ENCODE results near the gene RPUSD1.

The RPUSD1 gene

DNA sequence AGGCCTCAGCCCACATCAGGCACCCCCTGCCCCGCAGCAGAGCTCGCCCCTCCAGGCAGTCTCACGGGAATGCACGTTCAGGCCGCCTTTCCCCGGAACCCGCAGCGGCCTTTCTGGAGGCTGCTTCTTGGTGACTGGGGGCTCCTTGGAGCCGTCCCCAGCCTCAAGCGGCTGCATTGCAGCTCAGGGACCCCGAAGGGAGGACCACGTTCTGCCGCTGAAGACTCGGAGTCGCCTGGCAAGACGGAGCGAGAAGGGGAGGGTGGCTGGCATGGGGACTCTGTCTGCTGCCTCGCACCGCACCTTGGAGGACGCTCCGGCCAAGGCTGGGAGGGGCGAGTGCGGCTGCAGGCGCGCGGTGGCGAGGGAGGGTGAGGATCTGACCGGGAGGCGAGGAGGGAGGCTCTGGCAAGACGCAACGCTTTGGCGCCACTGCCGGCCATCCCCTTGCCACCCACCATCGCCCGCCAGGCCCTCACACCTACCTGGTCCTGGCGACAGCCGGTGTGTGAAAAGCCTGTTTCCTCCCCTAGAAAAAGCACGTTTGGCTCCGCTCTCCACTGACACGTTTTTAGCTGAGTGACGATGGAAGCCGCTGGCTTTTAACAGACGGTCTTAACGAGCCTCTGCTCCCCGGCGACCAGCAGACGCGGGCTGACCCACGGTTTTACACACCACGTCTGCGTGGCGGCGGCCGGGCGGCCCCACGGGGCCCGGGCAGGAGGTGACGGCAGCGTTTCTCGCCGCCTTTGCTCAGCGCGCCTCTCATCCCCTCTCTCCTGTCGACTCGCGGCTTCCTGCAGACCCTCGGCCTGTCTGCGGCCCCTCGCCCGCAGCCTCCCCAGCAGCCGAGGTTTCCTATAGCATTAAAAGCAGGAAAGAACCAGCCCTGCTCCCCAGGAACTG, 29.1 kb upstream of the RPUSD1 start:
- Histone ChIP-seq H3K36me3 (ENCODE audit: insufficient read depth) (no peaks in the 10 kb centered on the region), H3K4me2 (no peak overlapping the region), H3K27ac (no peak overlapping the region), H2AFZ (ENCODE audit: low read depth) (no peak overlapping the region), H3K79me2 (ENCODE audit: insufficient read depth, low read depth) (no peaks in the 10 kb centered on the region), H4K20me1 (ENCODE audit: insufficient read depth) (no peaks in the 10 kb centered on the region), H3K9ac (no peak overlapping the region), H3K4me1 (ENCODE audit: low read depth, poor library complexity, severe bottlenecking) (no peaks in the 10 kb centered on the region), H3K4me3 (IDR thresholded peaks at IDR 0.05; ENCODE audit: insufficient read depth, low read depth, low read length) (no peak overlapping the region), H3K27me3 (ENCODE audit: insufficient read depth, low read depth) (peaks cover 95% of the 10 kb centered on the region)
- TF ChIP-seq, protein P1, sequence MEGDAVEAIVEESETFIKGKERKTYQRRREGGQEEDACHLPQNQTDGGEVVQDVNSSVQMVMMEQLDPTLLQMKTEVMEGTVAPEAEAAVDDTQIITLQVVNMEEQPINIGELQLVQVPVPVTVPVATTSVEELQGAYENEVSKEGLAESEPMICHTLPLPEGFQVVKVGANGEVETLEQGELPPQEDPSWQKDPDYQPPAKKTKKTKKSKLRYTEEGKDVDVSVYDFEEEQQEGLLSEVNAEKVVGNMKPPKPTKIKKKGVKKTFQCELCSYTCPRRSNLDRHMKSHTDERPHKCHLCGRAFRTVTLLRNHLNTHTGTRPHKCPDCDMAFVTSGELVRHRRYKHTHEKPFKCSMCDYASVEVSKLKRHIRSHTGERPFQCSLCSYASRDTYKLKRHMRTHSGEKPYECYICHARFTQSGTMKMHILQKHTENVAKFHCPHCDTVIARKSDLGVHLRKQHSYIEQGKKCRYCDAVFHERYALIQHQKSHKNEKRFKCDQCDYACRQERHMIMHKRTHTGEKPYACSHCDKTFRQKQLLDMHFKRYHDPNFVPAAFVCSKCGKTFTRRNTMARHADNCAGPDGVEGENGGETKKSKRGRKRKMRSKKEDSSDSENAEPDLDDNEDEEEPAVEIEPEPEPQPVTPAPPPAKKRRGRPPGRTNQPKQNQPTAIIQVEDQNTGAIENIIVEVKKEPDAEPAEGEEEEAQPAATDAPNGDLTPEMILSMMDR (conservative IDR thresholded peaks at IDR 0.05; ENCODE audit: low read depth, low read length), result no peak

GRCh38 chr16:815861-816260, 27.7 kb upstream of the RPUSD1 start:
- H3K4me1 ChIP-seq (ENCODE audit: low read depth, poor library complexity, severe bottlenecking), result no peaks in the 10 kb centered on the region
- peaks cover 97% of the 10 kb centered on the region for H3K27me3 ChIP-seq (ENCODE audit: insufficient read depth, low read depth)
- TF ChIP-seq, protein P1 (conservative IDR thresholded peaks at IDR 0.05; ENCODE audit: low read depth, low read length), result no peak
- no peaks in the 10 kb centered on the region for H4K20me1 ChIP-seq (ENCODE audit: insufficient read depth)
- H3K9ac ChIP-seq, result no peak overlapping the region
- H3K36me3 ChIP-seq (ENCODE audit: insufficient read depth), result no peaks in the 10 kb centered on the region
- no peak overlapping the region for H3K4me3 ChIP-seq (IDR thresholded peaks at IDR 0.05; ENCODE audit: insufficient read depth, low read depth, low read length)
- H3K4me2 ChIP-seq, result no peak overlapping the region
- no peaks in the 10 kb centered on the region for H3K79me2 ChIP-seq (ENCODE audit: insufficient read depth, low read depth)
- H2AFZ ChIP-seq (ENCODE audit: low read depth), result no peak overlapping the region
- H3K27ac ChIP-seq, result no peak overlapping the region

DNA sequence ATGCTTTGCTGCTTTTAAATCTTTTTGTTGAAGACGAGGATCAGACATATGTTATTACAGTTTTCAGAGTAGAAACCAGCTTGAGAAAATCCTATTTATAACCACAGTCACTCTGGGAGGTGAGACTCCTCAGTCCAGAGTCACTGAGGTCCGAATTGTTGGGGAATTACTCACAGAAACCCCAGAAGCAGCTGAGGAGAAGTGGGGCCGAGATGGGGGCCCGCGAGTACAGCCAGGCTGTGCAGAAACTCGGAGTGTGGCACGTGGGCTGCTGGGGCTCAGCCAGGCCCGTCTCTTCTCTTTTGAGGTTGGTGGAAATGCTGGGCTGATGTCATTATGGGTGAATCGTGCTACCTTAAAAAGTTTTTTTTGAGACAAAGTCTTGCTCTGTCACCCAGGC, 26.8 kb upstream of the RPUSD1 start:
- H3K27ac ChIP-seq, result no peak overlapping the region
- no peaks in the 10 kb centered on the region for H3K36me3 ChIP-seq (ENCODE audit: insufficient read depth)
- no peak overlapping the region for H3K4me2 ChIP-seq
- H2AFZ ChIP-seq (ENCODE audit: low read depth), result no peak overlapping the region
- TF ChIP-seq, protein P1 (conservative IDR thresholded peaks at IDR 0.05; ENCODE audit: low read depth, low read length), result no peak
- no peaks in the 10 kb centered on the region for H3K4me1 ChIP-seq (ENCODE audit: low read depth, poor library complexity, severe bottlenecking)
- H3K9ac ChIP-seq, result no peak overlapping the region
- H3K79me2 ChIP-seq (ENCODE audit: insufficient read depth, low read depth), result no peaks in the 10 kb centered on the region
- peaks cover 97% of the 10 kb centered on the region for H3K27me3 ChIP-seq (ENCODE audit: insufficient read depth, low read depth)
- H3K4me3 ChIP-seq (IDR thresholded peaks at IDR 0.05; ENCODE audit: insufficient read depth, low read depth, low read length), result no peak overlapping the region
- no peaks in the 10 kb centered on the region for H4K20me1 ChIP-seq (ENCODE audit: insufficient read depth)

DNA sequence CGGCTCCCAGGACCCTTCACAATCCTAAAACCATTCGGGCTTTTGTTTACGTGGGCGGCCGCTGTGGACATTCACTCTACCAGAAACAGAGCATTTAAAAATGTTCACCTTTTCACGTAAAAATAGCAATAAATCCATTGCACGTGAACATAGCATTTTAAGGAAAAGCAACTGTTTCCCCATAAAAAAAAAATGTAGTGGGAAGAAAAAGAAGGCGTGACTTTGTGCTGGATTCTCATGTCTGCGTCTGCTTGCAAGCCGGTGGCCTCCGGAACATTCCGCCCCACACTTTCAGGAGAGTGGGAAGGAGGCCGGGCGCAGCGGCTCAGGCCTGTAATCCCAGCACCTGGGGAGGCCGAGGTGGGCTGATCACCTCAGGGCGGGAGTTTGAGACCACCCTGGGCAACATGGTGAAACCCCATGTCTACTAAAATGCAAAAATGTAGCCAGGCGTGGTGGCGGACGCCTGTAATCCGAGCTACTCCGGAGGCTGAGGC, 25.8 kb upstream of the RPUSD1 start:
- TF ChIP-seq, protein P1 (conservative IDR thresholded peaks at IDR 0.05; ENCODE audit: low read depth, low read length), result no peak
- Histone ChIP-seq H3K36me3 (ENCODE audit: insufficient read depth) (no peaks in the 10 kb centered on the region), H3K4me3 (IDR thresholded peaks at IDR 0.05; ENCODE audit: insufficient read depth, low read depth, low read length) (no peak overlapping the region), H3K4me2 (no peak overlapping the region), H3K9ac (no peak overlapping the region), H3K4me1 (ENCODE audit: low read depth, poor library complexity, severe bottlenecking) (no peaks in the 10 kb centered on the region), H2AFZ (ENCODE audit: low read depth) (no peak overlapping the region), H3K79me2 (ENCODE audit: insufficient read depth, low read depth) (no peaks in the 10 kb centered on the region), H3K27me3 (ENCODE audit: insufficient read depth, low read depth) (peaks cover 97% of the 10 kb centered on the region), H3K27ac (no peak overlapping the region), H4K20me1 (ENCODE audit: insufficient read depth) (no peaks in the 10 kb centered on the region)
